Neural cell (in vitro differentiated cells): ENCODE results near the gene PPP6R1. TPM values are rescaled to one million over a fixed set of nuclear protein-coding genes. Genes with fewer than 3 reads are reported as not detected.

Source experiments
- H2AFZ ChIP-seq: fragments of 200-600, 300-800 bp; sonication (generic), shearing (Covaris generic); 2 replicates; pipeline ENCODE4 v1.6.0; 2014; ENCODE audit warnings: low read depth, mild to moderate bottlenecking, antibody characterized with exemption, low read length, moderate library complexity
- H3F3A ChIP-seq: fragments of 200-600 bp; shearing (Covaris generic); 2 replicates; pipeline ENCODE4 v1.6.1; 2016; ENCODE audit warnings: mild to moderate bottlenecking, moderate library complexity, mixed read lengths, antibody characterized with exemption, low read length; ENCODE audit not compliant: insufficient read depth, poor library complexity, severe bottlenecking
- H3K27ac ChIP-seq: fragments of 200-600, 300-800 bp; sonication (generic), shearing (Covaris generic); 2 replicates; pipeline ENCODE4 v1.5.1; 2014; ENCODE audit warnings: mild to moderate bottlenecking, low read length, moderate library complexity
- H3K27me3 ChIP-seq: fragments of 300-800, 200-600 bp; sonication (generic), shearing (Covaris generic); 2 replicates; pipeline ENCODE4 v1.6.0; 2014; ENCODE audit warnings: mild to moderate bottlenecking, low read depth, low read length, moderate library complexity; ENCODE audit not compliant: insufficient read depth
- H3K36me3 ChIP-seq: fragments of 300-800, 200-600 bp; sonication (generic), shearing (Covaris generic); 2 replicates; pipeline ENCODE4 v1.5.1; 2014; ENCODE audit warnings: mild to moderate bottlenecking, antibody characterized with exemption, low read length, moderate library complexity; ENCODE audit not compliant: insufficient read depth
- H3K4me2 ChIP-seq: fragments of 300-800, 200-600 bp; sonication (generic), shearing (Covaris generic); 2 replicates; pipeline ENCODE4 v1.6.0; 2014; ENCODE audit warnings: mild to moderate bottlenecking, low read length
- H3K4me3 ChIP-seq: fragments of 300-800, 200-600 bp; sonication (generic), shearing (Covaris generic); 2 replicates; pipeline ENCODE4 v1.5.1; 2014; ENCODE audit warnings: mild to moderate bottlenecking, low read length, moderate library complexity
- H3K79me2 ChIP-seq: fragments of 200-600 bp; shearing (Covaris generic); replicated peaks from 2 replicates; pipeline ENCODE4 v1.6.0; 2014; ENCODE audit warnings: mild to moderate bottlenecking, low read length, moderate library complexity; ENCODE audit not compliant: insufficient read depth
- H3K9ac ChIP-seq: fragments of 300-800, 200-600 bp; sonication (generic), shearing (Covaris generic); 2 replicates; pipeline ENCODE4 v1.6.1; 2016; ENCODE audit warnings: mild to moderate bottlenecking, low read length, mixed read lengths
- H3K9me2 ChIP-seq: fragments of 200-600 bp; shearing (Covaris generic); 2 replicates; pipeline ENCODE4 v1.6.1; 2016; ENCODE audit warnings: mild to moderate bottlenecking, low read length, mixed read lengths; ENCODE audit not compliant: insufficient read depth
- H3K9me3 ChIP-seq: fragments of 200-600, 300-800 bp; sonication (generic), shearing (Covaris generic); 2 replicates; pipeline ENCODE4 v1.6.1; 2016; ENCODE audit warnings: mild to moderate bottlenecking, mixed run types, low read length, moderate library complexity, mixed read lengths
- H4K20me1 ChIP-seq: fragments of 200-600 bp; shearing (Covaris generic); 2 replicates; pipeline ENCODE4 v1.6.1; 2016; ENCODE audit warnings: mild to moderate bottlenecking, mixed run types; ENCODE audit not compliant: insufficient read depth
- EP300 ChIP-seq: fragments of 450-650 bp; conservative IDR thresholded peaks from 2 replicates; pipeline ENCODE4 v1.6.1; 2014; ENCODE audit warnings: antibody characterized with exemption, mild to moderate bottlenecking, moderate library complexity; ENCODE audit not compliant: poor library complexity, severe bottlenecking
- EZH2 ChIP-seq: fragments of 200-600, 300-800 bp; shearing (Covaris generic), sonication (generic); IDR thresholded peaks from 2 replicates; pipeline ENCODE4 v1.6.1; 2014; ENCODE audit warnings: antibody characterized with exemption, low read length, borderline replicate concordance, mild to moderate bottlenecking; ENCODE audit not compliant: insufficient read depth, poor library complexity, severe bottlenecking
- MXI1 ChIP-seq: fragments of 450-650 bp; conservative IDR thresholded peaks from 2 replicates; pipeline ENCODE4 v1.6.1; 2014; ENCODE audit warnings: antibody characterized with exemption, mild to moderate bottlenecking; ENCODE audit not compliant: poor library complexity, severe bottlenecking
- POLR2AphosphoS5 ChIP-seq: IDR thresholded peaks from 2 replicates; pipeline ENCODE4 v1.6.1; 2012
- RAD21 ChIP-seq: fragments of 450-650 bp; conservative IDR thresholded peaks from 2 replicates; pipeline ENCODE4 v1.6.1; 2014; ENCODE audit warnings: antibody characterized with exemption, mild to moderate bottlenecking, moderate library complexity
- REST ChIP-seq: IDR thresholded peaks from 2 replicates; pipeline ENCODE4 v1.6.1; 2012; ENCODE audit warnings: borderline replicate concordance
- SMC3 ChIP-seq: fragments of 450-650 bp; conservative IDR thresholded peaks from 2 replicates; pipeline ENCODE4 v1.6.1; 2014; ENCODE audit warnings: antibody characterized with exemption, mild to moderate bottlenecking, moderate library complexity; ENCODE audit not compliant: poor library complexity
- TAF1 ChIP-seq: IDR thresholded peaks from 2 replicates; pipeline ENCODE4 v1.6.1; 2012; ENCODE audit warnings: low read depth
- polyA plus RNA-seq: library from polyadenylated mRNA; depleted of rRNA; stranded (reverse); fragments of >200 nt; gene quantifications from 2 replicates; pipeline ENCODE4 v1.2.3, GENCODE V29; 2014
- TF ChIP-seq, protein P1 (sequence below): fragments of 450-650 bp; IDR thresholded peaks from 2 replicates; pipeline ENCODE4 v1.5.1; 2014; ENCODE audit warnings: antibody characterized with exemption, mild to moderate bottlenecking, moderate library complexity; ENCODE audit not compliant: poor library complexity, severe bottlenecking

Gene PPP6R1
- polyA plus RNA-seq, 1 donor from 2014 or later: 20.0 TPM

GRCh38 chr19:55232986-55233385 lies 25.8 kb downstream of the PPP6R1 start:
- TF ChIP-seq MXI1 (no peak), SMC3 (no peak), TAF1 (no peak), REST (no peak), POLR2AphosphoS5 (no peak), EP300 (no peak), RAD21 (no peak), EZH2 (no peak)
- TF ChIP-seq, protein P1, sequence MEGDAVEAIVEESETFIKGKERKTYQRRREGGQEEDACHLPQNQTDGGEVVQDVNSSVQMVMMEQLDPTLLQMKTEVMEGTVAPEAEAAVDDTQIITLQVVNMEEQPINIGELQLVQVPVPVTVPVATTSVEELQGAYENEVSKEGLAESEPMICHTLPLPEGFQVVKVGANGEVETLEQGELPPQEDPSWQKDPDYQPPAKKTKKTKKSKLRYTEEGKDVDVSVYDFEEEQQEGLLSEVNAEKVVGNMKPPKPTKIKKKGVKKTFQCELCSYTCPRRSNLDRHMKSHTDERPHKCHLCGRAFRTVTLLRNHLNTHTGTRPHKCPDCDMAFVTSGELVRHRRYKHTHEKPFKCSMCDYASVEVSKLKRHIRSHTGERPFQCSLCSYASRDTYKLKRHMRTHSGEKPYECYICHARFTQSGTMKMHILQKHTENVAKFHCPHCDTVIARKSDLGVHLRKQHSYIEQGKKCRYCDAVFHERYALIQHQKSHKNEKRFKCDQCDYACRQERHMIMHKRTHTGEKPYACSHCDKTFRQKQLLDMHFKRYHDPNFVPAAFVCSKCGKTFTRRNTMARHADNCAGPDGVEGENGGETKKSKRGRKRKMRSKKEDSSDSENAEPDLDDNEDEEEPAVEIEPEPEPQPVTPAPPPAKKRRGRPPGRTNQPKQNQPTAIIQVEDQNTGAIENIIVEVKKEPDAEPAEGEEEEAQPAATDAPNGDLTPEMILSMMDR: no peak
- H3K27me3 ChIP-seq: no peaks in the 10 kb centered on the region
- H3K79me2 ChIP-seq: no peaks in the 10 kb centered on the region
- H3F3A ChIP-seq: no peaks in the 10 kb centered on the region
- H3K4me2 ChIP-seq: no peak overlapping the region
- no peak overlapping the region for H3K27ac ChIP-seq
- no peak overlapping the region for H3K4me3 ChIP-seq
- H3K9ac ChIP-seq: no peak overlapping the region
- no peaks in the 10 kb centered on the region for H4K20me1 ChIP-seq
- no peak overlapping the region for H2AFZ ChIP-seq
- H3K9me3 ChIP-seq: no peaks in the 10 kb centered on the region
- H3K9me2 ChIP-seq: no peaks in the 10 kb centered on the region
- H3K36me3 ChIP-seq: peaks cover 9% of the 10 kb centered on the region

DNA sequence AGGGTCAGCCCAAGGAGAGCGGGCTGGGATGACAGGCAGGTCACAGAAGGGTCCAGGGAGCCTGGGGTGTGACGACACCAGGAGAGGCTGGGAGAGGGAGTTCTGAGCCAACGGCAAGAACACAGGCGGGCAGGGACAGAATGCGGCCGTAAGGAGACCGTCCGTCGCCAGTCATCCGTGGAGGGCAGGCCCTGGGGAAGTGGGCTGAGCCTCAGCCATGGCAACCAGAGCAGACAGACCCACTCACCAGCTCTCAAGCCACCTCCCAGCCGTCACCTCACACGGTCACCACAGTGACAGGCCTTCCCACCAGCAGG lies 26.6 kb downstream of the PPP6R1 start:
- Histone ChIP-seq H3K9me2 (no peaks in the 10 kb centered on the region), H3K79me2 (no peaks in the 10 kb centered on the region), H3K4me3 (no peak overlapping the region), H3K4me2 (no peak overlapping the region), H3K27ac (no peak overlapping the region), H3K27me3 (no peaks in the 10 kb centered on the region), H4K20me1 (no peaks in the 10 kb centered on the region), H3K9me3 (no peaks in the 10 kb centered on the region), H3K9ac (no peak overlapping the region), H3K36me3 (peaks cover 9% of the 10 kb centered on the region), H2AFZ (no peak overlapping the region), H3F3A (no peaks in the 10 kb centered on the region)
- TF ChIP-seq REST (no peak), MXI1 (no peak), SMC3 (no peak)
